Breast epithelium (tissue), 3 donors: ENCODE results near the gene C11orf68.

Experiments used
- POLR2A ChIP-seq: fragments of 450-650 bp; IDR thresholded peaks from one replicate; pipeline ENCODE4 v1.6.1; 2016; ENCODE audit warnings: antibody characterized with exemption, mild to moderate bottlenecking, moderate library complexity
- POLR2AphosphoS5 ChIP-seq, 3 donors: sonication (generic); formaldehyde crosslinking; IDR thresholded peaks; one replicate each; pipeline ENCODE4 v1.6.1; 2017; ENCODE audit warnings: antibody characterized with exemption in 3 of 3
- TF ChIP-seq, protein P1 (sequence below), 3 donors: fragments of 450-650 bp; IDR thresholded peaks; one replicate each; pipeline ENCODE4 v1.5.1; 2016 to 2017; ENCODE audit warnings: antibody characterized with exemption in 3 of 3, mild to moderate bottlenecking in 3 of 3, moderate library complexity in 3 of 3

DNA sequence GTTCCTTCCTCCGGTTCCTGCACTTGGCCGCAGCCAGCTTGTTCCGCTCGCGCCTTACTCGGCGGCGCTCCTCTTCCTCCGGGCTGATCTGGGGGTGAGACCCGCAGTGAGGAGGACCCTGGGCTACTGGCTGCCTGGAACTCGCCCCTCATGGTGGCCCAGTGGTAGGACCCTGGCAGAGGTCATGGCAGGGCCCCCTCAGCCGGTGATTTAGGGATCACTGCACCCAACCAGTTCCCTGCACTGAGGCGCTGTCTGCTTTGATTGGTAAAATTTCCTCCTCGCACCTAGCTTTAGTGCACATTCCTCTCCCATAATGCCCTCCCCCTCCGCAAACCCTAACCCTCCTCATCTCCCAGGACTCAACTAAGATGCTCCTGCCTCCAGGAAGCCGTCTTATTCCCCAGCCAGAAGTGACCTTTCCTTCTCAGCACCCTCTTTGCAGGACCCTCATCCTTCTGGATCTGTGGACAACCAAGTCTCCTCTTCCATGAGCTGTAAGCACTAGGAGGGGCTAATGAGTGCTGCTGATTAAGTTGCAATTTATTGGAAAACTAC is 24.7 kb downstream of the C11orf68 start:
- TF ChIP-seq, protein P1, sequence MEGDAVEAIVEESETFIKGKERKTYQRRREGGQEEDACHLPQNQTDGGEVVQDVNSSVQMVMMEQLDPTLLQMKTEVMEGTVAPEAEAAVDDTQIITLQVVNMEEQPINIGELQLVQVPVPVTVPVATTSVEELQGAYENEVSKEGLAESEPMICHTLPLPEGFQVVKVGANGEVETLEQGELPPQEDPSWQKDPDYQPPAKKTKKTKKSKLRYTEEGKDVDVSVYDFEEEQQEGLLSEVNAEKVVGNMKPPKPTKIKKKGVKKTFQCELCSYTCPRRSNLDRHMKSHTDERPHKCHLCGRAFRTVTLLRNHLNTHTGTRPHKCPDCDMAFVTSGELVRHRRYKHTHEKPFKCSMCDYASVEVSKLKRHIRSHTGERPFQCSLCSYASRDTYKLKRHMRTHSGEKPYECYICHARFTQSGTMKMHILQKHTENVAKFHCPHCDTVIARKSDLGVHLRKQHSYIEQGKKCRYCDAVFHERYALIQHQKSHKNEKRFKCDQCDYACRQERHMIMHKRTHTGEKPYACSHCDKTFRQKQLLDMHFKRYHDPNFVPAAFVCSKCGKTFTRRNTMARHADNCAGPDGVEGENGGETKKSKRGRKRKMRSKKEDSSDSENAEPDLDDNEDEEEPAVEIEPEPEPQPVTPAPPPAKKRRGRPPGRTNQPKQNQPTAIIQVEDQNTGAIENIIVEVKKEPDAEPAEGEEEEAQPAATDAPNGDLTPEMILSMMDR (IDR thresholded peaks at IDR 0.05): no peak
- TF ChIP-seq POLR2A (no peak), POLR2AphosphoS5 (IDR thresholded peaks at IDR 0.05) (no peak)
